Measurements from ENCODE around the gene COX19.
"Not testable (repeated sequence)": the region's sequence is repeated elsewhere in the genome, so short reads cannot be mapped to it uniquely, and the experiment has no call there.

Gene COX19

DNA sequence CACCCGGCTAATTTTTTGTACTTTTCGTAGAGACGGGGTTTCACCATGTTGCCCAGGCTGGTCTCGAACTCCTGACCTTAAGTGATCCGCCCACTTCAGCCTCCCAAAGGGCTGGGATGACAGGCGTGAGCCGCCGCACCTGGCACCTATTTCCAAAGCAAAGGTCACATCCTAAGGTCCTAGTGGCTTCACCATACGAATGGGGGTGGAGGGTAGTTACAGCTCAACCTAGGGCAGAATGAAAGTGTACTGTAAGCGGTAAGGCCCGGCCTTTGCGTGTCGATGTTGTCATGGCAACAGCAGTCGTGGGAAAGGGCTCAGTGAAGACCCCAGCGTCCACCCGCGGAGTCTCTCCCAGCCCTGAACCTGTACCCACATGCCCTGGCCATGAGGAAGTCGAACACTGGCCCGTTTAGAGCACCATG, 1.6 kb upstream of the COX19 start:
- DNase-seq = no peak

DNA sequence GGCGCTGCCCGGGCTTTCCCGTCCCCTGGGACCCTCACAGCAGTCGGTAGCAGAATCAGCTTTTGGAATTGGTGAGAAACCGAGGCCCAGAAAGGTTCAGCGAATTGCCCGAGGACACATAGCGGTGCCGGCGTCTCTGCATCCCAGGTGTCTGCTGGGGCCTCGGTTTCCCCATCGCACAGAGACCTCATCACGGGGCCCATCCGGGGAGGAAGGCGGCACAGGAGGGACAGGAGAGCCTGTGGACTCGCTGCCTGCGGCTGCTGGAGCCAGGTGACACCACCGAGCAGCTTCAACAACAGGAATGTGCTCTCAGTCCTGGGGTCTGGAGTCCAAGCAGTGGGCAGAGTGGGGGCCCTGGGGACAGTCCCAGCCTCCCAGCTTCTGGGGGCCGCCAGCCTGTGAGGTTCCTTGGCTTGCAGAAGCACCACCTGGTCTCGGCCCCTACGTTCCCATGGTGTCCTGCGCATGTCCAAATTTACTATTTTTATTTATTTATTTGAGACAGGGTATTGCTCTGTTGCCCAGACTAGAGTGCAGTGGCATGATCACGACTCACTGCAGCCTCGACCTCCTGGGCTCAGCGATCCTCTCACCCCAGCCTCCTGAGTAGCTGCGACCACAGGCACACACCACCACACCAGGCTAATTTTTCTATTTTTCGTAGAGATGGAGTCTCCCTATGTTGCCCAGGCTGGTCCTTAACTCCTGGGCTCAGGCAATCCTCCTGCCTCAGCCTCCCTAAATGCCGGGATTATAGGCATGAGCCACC, 539 bp upstream of the COX19 start:
- no peak for DNase-seq

DNA sequence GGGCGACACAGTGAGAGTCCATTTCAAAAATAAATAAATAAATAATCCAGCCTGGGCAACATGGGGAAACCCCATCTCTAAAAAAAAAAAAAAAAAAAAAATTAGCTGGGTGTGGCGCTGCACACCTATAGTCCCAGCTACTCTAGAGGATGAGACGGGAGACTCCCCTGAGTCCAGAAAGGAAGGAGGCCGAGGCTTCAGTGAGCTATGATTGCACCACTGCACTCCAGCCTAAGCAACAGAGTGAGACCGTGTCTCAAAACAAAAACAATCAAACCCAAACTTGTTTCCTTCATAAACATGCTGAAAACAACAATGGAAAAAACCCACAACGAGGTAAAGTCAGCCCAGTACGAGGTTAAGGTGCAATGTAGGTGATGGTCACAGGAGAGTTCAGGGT, 1.2 kb downstream of the COX19 start:
- no peak for DNase-seq

DNA sequence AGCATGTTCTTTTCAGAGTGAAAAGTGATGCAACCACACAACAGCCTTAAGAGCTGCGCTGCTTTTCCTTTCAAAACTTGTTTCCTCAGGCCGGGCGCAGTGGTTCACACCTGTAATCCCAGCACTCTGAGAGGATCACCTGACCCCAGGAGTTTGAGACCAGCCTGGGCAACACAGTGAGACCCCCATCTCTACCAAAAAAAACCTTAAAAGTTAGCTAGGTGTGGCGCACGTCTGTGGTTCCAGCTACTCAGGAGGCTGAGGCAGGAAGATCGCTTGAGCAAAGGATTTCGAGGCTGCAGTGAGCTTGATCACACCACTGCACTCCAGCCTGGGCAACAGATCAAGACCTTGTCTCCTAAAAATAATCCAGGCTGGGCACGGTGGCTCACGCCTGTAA, 2.0 kb downstream of the COX19 start:
- no peak for DNase-seq

DNA sequence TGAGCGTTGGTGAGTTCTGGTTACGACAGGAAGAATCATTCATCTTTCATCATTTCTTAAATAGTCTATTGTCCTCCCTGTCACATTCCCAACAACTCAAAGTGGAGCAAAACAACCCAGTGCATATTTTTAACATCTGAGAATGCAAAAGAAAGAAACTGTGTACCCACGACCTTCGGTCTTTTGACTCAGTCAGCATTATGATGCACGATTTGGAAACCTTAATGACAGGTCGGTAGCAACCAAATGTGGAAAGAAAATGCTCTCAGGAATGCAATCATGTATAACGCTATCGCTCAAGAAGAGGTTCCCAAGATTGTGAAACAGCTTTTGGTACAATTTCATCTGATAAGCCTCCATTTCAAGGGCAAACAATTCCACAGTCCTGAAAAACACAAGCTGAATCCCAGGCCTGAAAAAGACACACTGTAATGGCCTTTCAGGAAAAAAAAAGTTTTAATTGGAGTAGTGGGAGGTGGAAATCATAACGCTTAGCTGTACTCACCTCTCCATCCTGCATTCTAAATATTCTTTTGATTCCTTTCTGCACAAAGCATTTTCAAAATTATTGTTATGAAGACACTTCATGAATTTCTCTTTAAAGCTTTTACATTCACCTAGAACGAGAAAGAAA, 2.6 kb downstream of the COX19 start:
- DNase-seq = no peak

DNA sequence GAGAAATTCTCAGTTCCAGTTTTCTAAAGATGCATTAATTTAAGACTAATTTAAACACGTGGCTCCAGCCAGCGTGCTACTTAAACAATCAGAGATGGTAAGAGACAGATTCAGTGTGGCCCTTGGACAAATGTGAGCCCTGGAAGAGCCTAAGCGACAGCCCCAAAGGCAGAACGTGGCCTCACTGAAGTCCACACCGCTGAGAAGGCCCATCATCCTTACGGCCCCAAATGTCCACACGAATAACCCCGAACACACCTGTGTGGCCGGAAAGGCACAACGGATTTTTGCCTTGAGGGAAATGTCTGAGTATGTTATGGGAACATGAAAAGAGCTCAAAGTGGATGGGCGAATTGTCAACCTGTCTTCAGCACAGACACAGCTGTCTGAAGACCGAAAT, 3.2 kb downstream of the COX19 start:
- no peak for DNase-seq

DNA sequence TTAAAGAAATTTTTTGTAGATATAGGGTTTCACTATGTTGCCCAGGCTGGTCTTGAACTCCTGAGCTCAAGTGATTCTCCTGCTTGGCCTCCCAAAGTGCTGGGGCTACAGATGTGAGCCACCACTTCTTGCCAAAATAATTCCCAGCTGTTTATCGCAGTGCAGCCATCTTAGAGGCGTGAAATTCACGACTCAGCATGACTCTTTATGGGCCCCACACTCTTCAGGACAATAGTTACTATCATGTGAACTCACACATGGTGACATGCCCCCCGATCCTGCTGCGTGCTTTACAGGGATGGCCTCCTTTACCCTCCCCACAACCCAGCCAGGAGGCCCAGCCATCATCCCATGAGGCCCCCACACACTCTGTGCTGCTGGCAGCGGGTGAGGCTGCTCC, 4.6 kb downstream of the COX19 start:
- no peak for DNase-seq

DNA sequence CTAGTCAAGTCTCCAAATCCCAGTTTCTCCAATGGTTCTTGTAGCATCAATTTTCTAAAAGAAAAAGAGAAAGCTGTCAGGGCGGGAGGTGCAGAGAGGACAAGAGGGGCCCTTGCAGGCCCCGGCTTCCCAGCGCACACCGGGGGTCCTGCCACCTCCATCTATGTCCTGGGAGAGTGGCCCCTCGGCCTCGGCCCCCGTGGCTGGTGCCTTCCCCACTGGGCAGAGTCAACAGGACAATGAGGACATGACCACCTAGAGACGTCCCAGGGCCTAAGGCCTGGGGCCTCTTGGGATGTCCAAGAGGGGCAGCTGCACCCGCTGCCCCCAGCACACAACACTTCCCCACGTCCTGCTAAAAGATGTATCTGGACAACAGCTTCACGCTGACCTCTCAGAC, 5.9 kb downstream of the COX19 start:
- no peak for DNase-seq

DNA sequence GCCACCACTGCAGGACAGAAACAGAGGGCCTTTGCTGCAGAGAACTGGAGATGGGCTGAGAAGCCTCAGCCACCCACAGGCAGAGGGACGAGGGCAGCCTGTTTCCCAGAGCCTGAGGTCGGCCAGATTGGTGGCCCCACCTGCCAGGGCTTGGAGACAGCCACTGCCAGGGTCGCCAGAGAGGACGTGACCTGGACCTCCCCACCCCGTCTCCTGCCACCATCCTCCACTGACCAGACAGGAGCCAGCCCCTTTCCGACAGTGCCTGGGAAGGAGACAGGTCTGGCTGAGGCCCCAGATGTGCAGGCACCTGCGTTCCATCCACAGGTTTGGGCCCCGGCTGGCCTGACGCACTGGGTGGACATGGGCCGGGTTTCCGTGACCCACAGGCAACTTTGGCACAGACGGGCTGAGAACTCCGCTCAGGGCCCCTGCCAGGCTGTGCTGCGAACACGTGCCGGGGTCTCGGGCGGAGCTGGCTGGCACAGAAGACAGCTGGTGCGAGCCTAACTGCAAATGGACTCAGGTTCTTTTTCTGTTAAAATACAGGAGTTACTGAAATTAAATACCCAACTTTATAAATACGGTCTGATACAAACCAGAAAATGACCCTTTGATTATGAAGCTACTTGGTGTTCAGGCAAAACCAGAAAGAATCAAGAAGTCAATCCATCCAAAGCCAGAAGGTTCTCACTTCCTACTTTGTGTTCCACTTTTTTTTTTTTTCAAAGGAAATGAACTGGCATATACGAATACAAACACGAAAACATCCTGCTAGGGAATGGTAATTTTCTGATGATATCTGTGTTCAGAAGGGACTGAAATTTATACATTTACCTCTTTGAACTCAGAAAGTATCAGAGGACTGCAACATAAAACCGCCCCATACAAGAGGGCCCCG, 6.9 kb downstream of the COX19 start:
- DNase-seq = no peak

DNA sequence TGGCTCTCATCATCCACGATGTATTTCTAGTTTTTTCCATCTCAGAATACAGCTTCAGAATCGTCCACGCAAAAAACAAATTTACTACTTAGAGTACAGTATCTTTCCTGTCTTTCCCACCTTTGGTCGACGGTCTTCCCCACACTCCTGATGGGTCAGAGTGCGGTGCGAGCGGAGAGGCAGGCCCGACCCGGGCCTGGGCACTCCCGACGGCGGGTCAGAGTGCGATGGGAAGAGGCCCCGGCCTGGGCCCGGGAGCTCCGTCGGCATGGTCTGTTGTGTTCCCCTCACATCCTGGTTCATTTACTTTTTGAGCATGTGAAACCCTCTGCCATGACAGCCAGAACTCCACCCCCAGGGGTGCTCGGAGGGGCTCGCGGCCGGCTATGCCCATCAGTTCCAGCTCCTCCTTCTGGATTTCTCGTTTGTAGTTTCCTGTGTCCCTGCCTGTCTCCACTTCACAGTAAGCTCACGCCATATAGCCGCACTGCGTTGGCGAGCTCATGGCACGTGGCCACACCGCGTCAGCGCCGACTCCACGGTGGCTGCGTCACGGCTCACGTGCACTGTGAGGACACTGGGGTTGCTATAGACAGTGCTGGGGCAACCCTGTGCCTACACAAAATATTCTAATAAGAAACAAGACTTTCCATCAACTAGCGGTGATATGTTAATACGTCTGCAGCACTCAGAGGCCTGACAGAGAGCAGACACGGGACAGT, 7.8 kb downstream of the COX19 start:
- DNase-seq = no peak

DNA sequence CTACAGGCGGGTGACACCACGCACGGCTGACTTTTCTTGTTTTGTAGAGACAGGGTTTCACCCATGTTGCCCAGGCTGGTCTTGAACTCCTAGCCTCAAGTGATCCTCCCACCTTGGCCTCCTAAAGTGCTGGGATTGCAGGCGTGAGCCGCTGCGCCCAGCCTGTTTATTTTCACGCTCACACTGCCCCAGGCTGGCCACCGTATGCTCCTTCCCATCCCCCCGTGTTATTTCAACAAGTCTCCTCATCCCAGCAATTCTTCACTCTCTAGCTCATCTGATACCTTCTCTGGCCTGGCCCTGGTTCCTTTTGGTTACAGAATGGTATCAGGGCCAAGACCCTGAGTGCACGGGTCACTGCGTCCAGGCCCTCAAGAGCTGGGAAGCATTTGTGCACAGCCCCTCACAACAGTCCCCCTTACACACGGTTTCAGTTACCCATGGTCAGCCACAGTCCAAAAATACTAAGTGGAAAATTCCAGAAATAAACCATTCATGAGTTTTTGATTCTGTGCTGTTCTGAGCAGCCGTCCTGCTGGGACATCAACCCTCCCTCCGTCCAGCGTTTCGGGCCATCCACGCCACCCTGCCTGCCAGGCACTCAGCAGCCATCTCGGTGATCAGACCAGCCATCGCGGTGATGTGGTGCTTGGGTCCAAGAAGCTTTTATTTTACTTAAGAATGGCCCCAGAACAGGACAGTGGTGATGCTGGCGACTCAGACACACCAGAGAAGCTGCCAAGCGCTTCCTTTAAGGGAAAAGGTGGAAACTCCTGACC, 8.9 kb downstream of the COX19 start:
- no peak for DNase-seq

DNA sequence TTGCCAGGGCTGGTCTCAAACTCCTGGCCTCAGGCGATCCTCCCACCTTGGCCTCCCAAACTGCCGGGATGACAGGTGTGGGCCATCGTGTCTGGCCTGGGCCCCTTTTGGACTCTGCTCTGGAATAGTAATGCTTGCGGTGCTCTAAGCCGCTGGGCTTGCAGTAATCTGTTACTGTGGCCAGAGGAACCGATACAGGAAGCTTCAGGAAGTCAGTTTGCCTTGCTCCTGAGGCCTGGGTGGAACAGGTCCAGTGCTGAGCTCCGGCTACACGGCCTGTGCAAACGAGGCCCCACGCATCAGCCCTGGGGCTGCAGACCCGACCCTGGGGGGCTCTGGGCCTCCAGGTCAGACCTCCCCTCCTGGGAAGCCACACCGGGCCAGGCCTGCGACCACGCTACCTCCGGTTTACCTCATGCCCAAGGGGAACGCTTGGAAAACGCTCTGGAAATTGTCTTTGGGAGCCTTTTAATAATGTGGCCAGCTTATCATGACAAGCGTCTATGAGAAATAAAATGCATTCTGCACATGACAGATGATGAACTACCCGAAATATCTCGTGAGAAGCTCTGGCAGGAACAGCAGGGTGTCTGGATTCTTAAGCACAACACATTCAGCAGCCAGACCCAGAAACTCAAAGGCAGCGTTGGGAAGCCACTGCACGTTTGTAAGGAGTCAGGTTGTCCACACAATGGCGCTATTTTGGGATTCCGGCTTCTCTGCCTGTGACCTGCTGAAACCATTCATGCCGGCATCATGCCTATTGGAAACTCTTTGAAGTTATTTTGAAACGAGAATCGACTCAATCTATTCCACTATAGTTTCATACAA, 10.7 kb downstream of the COX19 start:
- no peak for DNase-seq

DNA sequence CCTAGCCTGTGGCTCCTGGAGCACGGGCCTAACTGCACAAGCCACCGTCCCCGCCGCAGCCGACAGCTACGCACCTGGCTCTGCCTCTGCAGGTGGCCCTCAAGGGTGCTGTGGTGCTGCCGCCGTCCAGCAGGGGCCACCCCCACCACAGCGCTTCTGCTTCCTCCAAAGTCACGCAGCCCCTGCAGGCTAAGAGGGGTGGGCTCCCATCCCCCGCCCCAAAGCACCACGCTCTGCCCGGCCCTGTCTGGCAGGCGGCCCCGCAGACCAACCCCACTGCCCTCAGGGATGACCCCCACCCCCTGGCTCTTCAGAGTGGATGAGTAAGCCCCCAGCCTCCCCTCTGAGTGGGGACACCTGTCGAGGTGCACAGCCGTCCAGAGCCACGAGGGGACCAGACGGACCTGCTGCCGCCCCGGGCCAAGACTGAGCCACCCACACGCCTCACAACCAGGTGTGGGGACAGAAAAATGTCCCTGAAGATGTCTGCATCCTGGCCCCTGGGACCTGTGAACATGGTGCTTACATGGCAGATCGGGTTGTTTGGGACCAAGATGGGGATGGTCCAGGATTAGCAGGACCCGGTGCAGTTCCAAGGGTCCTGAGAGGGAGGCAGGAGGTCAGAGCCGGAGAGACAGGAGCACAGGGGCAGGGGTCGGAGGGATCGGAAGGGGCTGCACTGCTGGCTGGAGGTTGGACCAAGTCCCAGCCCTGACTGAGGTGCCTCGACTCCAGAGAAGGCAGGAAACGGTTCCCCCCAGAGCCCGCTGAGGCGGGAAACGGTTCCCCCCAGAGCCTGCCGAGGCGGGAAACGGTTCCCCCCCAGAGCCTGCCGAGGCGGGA, 11.9 kb downstream of the COX19 start:
- peak; percentile 10 for DNase-seq

DNA sequence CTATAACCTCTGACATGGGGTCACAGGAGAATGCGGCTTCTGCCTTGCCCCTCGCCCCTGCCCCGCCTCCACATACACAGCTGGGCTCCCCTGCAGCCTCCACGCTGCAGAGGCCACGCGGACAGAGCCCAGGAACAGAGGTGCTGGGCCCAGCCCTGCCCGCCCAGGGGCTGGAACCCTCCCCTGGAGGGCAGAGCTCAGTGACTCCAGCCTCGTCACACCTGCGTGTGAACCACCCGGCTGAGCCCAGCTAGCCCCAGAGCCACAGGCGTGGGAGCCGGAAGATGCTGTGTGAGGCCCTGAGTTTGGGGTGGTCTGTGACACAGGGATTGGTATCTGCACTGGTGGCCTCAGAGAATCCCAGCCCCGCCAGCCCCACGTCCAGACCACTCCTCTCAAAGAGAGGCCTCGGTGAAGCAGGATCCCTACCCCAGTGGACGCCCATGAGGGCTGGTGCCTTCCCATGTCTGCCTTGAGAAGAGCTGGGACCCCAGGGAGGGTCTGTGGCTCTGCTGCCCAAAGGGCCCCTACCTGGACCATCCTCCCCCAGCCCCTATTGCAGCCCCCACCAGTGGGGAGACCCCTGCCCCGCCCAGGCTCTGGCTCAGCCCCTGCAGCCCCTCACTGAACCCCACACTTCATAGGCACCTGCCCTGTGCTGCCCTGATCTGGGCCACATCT, 12.8 kb downstream of the COX19 start:
- DNase-seq = no peak

DNA sequence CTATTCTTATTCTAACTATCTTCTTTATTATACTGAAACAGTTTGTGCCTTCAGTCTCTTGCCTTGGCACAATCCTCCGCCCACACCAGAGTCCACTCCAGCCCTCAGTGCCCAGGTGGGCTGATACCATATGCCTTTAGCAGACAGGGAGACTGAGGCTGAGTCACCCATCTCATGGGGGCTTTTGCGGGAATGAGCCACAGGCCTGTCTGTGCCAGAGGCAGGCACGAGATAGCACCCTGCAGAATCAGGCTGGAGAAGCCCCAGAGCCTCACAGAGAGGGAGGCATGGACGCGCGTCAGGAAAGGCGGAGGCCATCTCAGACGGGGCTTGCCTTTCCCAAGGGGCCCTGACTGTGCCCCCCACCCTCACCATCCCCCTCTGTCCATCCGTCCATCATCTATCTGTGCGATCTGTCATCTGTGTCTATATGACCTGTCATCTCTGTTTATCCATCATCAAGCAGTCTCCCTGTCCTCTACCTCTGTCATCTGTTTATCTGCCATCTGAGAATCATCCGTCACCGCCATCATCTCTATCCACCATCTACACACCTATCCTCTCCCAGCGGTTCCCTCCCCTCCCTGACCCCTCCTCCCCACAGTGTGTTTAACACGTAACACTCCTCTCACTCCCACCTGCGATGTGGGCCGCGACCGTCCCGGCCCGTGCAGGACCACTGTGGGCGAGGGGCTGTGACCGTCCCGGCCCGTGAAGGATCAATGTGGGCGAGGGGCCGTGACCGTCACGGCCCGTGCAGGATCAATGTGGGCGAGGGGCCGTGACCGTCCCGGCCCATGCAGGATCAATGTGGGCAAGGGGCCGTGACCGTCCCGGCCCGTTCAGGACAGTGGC, 13.6 kb downstream of the COX19 start:
- no peak for DNase-seq

DNA sequence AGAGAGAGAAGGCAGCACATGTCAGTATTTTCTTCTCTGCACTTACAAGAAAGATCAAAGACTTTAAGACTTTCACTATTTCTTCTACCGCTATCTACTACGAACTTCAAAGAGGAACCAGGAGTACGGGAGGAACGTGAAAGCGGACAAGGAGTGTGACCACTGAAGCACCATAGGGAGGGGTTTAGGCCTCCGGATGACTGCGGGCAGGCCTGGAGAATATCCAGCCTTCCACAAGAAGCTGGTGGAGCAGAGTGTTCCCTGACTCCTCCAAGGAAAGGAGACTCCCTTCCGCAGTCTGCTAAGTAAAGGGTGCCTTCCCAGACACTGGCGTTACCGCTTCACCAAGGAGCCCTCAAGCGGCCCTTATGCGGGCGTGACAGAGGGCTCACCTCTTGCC, 14.4 kb downstream of the COX19 start:
- DNase-seq = not testable (repeated sequence)

DNA sequence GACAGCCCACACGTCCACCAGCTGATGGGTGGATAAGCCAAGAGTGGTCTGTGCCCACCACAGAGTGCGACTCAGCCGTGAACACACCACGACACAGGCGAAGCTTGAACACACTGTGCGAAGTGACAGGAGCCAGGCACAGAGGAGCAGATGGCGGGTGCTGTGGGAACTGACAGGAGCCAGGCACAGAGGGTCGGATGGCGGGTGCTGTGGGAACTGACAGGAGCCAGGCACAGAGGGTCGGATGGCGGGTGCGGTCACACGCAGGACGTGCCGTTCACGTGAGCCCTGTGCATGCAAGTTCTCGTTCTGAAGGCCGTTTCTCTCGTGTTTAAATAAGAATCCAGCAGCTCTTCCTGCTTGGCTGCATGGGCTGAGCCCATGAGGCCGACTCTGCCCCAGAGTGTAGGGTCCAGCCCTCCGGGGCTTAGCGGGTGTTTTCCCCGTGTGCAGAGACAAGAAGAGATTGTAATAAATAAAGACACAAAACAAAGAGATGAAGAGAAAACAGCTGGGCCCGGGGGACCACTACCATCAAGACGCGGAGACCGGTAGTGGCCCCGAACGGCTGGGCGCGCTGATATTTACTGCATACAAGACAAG, 15.0 kb downstream of the COX19 start:
- DNase-seq = no peak

DNA sequence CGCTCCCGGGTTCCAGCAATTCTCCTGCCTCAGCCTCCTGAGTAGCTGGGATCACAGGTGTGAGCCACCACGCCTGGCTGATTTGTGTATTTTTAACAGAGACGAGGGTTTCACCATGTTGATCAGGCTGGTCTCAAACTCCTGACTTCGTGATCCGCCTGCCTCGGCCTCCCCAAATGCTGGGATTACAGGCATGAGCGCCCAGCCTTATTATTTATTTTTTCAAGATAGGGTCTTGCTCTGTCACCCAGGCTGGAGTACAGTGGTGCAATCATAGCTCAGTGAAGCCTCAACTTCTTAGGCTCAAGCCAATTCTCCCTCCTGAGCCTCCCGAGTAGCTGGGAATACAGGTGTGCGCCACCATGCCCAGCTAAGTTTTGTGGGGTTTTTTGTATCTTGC, 15.6 kb downstream of the COX19 start:
- DNase-seq = not testable (repeated sequence)

Measured in activated naive CD4-positive, alpha-beta T cell treated with Interleukin-2 at 50 U/mL for 16 hours (primary cell).